Measurements from ENCODE around the gene TAF10.

Gene TAF10

DNA sequence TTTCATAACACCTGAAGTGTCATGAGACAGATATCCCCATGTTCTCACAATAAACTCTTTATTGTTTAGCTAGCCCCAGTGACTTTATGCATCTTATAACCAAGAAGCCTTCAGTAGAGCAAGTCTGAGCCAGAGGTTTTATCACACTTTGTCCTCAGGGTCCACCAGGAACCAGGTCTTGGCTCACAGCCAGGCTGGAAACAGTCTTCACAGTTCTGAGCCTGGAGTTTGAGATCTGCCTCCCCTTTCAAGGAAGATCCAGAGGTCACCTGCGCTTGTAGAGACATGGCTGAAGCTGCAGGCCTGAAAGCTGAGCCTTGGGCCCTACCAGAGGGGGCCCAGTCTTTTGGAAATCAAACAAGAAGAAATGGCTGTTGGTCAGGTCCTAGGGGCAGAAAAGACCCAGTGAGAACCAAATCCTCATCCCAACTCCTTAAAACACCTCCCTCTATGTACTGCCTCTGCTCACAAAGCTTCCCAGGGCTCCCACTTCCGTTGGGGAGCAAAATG lies 12.1 kb downstream of the TAF10 start:
- no peak overlapping the region for H3K4me3 ChIP-seq (ENCODE audit: control insufficient read depth, low read depth, low read length)
- no peak for DNase-seq (ENCODE audit: low read depth)
- TF ChIP-seq, protein P1, sequence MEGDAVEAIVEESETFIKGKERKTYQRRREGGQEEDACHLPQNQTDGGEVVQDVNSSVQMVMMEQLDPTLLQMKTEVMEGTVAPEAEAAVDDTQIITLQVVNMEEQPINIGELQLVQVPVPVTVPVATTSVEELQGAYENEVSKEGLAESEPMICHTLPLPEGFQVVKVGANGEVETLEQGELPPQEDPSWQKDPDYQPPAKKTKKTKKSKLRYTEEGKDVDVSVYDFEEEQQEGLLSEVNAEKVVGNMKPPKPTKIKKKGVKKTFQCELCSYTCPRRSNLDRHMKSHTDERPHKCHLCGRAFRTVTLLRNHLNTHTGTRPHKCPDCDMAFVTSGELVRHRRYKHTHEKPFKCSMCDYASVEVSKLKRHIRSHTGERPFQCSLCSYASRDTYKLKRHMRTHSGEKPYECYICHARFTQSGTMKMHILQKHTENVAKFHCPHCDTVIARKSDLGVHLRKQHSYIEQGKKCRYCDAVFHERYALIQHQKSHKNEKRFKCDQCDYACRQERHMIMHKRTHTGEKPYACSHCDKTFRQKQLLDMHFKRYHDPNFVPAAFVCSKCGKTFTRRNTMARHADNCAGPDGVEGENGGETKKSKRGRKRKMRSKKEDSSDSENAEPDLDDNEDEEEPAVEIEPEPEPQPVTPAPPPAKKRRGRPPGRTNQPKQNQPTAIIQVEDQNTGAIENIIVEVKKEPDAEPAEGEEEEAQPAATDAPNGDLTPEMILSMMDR (conservative IDR thresholded peaks at IDR 0.05; ENCODE audit: control insufficient read depth, insufficient read depth, low read depth, low read length): no peak

DNA sequence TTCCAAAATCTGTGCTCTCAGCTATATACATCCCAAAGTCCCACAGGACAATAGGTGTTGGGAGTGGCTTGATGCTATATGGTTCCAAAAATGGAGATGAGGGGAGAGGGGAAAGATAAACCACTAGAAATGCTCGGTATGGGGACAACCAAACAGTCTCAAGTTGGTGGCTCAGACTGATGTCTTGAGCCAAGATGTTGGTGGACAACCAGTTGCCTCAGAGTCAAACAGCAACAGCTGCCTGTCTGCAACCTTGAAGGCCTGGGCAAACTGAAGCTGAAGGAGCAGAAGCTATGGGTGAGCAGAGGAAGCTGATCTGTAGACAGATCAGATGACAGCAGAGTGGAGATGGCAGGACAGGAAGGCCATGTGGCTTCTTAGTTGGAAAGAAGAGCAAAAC lies 12.6 kb downstream of the TAF10 start:
- no peak overlapping the region for H3K4me3 ChIP-seq (ENCODE audit: control insufficient read depth, low read depth, low read length)
- DNase-seq (ENCODE audit: low read depth): no peak
- TF ChIP-seq, protein P1 (conservative IDR thresholded peaks at IDR 0.05; ENCODE audit: control insufficient read depth, insufficient read depth, low read depth, low read length): no peak

GRCh38 chr11:6598555-6598954 lies 13.5 kb downstream of the TAF10 start:
- TF ChIP-seq, protein P1 (conservative IDR thresholded peaks at IDR 0.05; ENCODE audit: control insufficient read depth, insufficient read depth, low read depth, low read length): no peak
- no peak for DNase-seq (ENCODE audit: low read depth)
- H3K4me3 ChIP-seq (ENCODE audit: control insufficient read depth, low read depth, low read length): no peak overlapping the region

DNA sequence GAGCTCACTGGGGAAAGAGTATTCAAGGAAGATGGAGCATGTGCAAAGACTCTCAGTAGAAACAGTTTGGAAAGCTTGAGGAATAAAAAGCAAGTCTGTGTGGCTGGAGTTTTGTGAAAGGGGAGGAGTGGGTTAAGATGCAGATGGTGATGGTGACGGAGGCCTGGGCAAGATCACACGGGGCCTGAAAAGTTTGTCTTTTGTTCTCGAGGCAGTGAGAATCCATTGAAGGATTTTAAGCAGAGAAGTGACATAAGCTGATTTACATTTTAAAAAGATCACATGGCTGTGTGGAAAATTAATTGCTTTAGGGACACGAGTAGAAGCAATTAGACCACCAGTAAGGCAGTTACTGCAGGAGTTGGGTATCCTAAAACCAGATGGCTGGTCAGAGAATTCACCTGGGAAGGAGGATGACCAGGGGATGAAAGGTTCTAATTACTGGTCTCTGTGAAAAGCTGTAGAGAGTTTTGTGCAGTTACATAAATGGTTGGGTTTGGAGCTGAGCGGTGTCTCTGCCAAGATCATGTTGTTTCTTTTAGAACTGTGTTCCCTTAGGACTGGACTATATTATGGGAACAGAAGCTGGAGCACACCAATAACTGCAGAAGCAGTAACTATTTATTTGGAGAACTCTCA lies 15.7 kb downstream of the TAF10 start:
- TF ChIP-seq, protein P1 (conservative IDR thresholded peaks at IDR 0.05; ENCODE audit: control insufficient read depth, insufficient read depth, low read depth, low read length): no peak
- DNase-seq (ENCODE audit: low read depth): no peak
- H3K4me3 ChIP-seq (ENCODE audit: control insufficient read depth, low read depth, low read length): no peak overlapping the region

- TF ChIP-seq, protein P1 (conservative IDR thresholded peaks at IDR 0.05; ENCODE audit: control insufficient read depth, insufficient read depth, low read depth, low read length): no peak
- DNase-seq (ENCODE audit: low read depth): no peak
- H3K4me3 ChIP-seq (ENCODE audit: control insufficient read depth, low read depth, low read length): no peak overlapping the region
Measured at GRCh38 chr11:6594142-6594768, 17.8 kb downstream of the TAF10 start.

- TF ChIP-seq, protein P1 (conservative IDR thresholded peaks at IDR 0.05; ENCODE audit: control insufficient read depth, insufficient read depth, low read depth, low read length): no peak
- H3K4me3 ChIP-seq (ENCODE audit: control insufficient read depth, low read depth, low read length): no peak overlapping the region
- no peak for DNase-seq (ENCODE audit: low read depth)
Measured at GRCh38 chr11:6588018-6588417, 24.0 kb downstream of the TAF10 start.
